ENCODE measurements around the gene SEPTIN11.
"Not testable (repeated sequence)": the region's sequence is repeated elsewhere in the genome, so short reads cannot be mapped to it uniquely, and the experiment has no call there.

The SEPTIN11 gene

DNA sequence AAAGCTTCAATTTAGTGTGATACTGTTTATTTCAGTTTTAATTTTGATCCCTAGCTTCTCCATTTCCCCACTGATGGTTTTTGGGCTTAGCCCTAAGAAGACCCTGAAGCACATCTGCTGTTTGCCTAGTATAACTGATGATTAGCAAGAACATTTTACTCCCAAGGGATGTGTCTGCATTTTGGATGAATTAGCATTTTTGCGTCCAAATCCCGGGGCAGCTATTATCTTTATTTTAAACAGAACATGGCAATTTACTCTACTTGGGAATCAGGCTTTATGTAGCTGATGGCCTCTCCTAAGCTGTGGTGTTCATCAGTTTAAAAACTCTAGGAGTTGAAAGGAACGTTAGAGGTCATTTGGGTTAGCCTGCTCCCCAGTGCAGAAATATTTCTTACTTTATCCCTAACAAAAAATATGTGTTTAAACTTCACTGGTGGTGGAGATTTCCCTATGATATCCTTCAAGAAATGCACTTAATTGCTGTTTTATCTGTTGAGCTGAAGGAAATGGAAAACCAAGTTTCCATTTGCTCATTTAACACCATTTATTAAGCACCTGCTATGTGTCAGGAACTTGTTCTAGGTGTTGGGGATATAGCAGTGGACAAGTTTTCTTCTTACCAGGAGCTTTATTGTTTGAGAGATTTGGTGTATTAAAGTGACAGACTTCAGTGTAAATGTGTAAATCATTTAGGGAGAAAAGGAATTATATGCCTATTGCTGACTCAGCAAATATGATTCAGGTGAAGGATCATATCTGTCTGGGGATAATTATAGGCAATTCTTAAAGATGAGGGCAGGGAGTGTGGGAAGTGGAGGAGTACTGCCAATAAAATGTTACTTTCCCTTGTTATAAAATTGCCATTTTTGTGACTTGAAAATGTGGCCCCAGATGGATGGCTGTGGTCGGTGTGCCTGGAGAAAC, 3.4 kb downstream of the SEPTIN11 start:
- no peak for DNase-seq

DNA sequence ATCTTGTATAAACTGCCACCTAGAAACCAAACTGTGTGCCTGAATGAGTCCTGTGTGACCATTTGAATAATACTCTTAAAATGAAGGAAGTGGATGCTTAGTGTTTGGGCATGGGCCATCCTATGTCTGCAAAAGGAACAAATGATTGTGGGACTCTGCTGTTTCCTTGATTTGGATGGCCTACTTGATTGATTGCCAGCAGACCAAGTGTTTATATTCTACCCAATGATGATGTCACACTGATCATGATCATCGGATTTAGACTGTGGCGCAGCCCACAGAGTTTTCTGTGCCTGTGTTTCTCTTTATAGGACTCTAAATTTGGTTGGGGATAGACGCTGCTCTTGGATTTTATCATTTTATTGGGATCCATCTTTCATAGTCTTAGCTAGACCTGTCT, 4.4 kb downstream of the SEPTIN11 start:
- no peak for DNase-seq

DNA sequence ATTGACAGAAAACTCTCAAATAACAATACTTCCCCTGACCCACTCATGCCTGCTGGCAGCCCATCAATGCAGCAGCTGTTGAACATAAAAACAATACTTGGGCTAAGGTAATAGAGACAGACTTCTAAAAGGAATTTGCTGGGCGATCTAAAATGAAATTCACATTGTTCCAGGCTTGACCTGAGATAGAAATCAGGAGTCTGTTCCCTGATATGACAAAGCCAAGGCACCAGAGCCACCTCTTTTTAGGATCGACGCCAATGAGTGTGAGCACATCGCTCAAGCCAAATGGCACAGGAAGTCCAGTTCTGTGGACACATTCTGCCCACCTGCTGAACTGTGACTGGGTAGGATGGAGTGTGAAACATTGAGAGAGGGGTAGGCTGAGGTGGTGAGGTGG, 4.9 kb downstream of the SEPTIN11 start:
- DNase-seq = no peak

DNA sequence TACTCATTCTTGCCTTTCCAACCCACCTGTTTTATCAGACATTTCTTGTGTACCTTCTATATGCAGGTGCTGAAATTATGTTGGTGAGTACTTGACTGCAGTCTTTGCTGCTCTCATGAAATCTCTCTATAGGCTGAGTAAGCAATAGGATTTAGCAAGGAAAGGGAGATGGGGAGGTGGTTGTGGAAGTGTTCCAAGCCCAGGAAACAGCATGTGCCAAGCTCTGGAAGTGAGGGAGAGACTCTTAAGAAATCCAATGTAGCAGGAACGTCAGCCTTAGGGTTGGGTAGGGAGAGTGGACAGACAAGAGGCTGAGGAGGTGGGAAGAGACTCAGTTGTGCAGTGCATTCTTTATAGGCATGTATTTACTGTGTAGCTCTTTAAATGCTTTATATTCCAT, 5.6 kb downstream of the SEPTIN11 start:
- DNase-seq = no peak

DNA sequence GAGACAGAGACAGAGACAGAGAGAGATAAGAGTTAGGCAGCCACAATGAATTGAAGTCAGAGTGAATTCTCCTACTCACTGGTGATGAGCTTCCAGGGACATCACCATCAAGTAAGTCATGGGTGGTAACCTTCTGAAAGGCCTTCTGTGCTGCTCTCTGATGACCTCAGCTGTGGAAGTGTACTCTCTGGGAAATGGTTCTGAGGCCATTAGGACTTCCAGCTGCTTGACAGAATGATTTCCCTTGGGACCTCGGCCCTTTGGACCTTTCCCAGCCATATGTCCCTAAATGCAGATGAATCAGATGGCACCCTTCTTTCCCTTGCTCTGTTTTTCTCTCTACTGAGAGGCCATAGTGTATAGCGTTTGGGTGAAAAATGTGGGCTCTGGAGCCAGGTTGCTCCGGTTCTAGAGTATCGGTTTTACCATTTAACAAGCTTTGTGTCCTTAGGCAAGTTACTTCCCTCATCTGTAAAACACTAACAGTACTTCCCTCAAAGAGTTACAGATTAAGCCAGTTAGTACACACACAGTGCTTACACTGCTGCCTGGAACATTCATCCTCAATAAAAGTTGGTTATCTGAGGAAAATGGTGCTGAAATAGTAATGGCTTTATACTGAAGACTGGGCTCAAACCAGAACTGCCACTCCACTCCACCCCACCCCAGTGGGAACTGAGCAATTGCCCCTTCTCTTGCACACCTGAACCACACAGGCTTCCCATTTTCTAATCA, 7.6 kb downstream of the SEPTIN11 start:
- DNase-seq = no peak

DNA sequence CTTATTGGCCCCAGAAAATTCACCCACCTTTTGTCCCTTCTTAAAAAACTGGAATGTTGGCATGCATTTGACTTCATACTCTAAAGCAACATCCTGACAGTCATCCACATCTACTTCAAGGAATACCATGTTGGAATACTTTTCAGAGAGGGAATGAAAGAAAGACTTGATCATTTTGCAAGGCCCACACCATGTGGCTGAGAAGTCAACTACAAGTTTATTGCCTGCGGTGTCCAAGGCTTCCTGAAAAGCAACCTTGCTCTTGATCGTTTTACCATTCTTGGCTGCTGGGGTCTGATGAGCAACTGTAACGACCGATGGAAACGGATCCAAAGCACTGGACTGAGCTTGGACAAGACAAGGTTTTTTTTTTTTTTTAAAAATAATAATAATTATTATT, 9.3 kb downstream of the SEPTIN11 start:
- DNase-seq = no peak

DNA sequence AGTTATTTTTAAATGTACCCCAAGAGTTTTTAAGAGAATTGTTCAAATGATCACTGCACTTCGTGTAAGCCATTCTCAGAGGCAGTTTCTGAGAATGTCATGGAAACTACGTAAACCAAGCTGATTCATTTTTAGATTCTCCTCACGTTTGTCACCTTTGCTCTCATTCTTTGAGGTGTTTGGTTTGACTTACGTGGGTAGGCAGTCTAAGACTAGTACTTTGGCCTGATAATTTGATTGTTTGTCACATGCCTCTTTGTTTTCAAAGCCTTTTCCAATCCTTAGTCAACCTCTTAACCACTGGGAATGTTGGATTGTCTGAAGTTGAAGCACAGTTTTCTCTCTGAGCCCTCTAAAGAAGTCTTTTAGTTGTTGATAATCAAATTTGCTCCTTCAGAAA, 10.5 kb downstream of the SEPTIN11 start:
- DNase-seq = no peak

DNA sequence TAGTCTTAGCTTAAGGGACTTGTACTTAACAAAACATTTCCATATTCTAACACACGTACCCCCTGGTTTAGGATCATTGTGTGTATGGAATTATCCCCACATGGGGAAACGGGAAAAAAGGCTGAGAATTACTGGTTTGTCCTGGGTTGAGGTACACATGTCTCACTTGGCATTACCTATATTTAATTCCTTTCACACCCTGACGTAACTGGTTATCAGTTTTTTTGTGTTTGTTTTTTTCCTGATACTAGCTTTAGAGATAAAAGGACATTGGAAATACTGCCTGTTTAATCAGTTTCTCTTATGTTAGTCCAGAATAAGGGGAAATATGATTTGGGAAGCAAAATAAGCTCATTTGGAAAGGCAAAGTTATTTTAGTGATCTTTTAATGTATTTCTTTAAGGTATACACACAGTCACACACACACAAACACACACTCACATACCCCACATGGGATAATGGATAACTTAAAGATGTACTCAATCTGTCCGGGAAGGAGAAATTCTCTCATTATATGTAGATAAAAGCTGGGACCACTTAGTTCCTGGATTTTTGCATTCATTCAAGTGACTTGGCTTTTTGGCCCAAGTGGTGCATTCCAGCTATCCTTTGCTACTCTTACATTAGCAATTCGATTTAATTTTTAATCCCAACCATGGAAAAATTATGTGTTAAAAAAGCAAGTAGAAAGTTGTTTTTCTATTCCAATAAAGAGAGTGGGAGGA, 13.0 kb downstream of the SEPTIN11 start:
- DNase-seq = no peak

DNA sequence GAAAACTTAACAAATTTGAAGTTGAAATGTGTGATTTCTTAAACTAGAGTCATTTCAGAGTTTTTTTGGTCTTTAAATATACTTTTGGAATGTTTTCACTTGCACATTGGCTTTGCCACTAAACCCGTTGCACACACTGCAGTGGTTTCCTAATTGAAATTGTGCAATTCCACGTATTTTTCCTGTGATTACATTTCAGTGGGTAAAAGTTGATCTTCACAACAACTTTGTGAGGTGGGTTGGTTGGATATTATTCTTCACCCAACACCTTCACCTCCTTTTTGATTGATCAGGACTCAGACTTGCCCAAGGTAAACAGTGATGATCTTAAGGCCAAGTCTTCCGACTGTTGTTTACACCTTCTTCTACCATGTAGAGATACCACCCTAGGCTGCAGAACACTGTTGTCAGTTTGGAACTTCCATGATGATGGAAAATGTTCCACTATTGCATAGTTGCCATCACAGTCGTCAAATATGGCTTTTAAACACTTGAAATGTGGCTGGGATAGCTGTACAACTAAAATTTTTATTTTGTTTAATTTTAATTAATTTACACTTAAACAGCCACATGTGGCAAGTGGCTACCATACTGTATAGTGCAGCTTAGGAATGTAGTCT, 13.7 kb downstream of the SEPTIN11 start:
- DNase-seq = no peak

DNA sequence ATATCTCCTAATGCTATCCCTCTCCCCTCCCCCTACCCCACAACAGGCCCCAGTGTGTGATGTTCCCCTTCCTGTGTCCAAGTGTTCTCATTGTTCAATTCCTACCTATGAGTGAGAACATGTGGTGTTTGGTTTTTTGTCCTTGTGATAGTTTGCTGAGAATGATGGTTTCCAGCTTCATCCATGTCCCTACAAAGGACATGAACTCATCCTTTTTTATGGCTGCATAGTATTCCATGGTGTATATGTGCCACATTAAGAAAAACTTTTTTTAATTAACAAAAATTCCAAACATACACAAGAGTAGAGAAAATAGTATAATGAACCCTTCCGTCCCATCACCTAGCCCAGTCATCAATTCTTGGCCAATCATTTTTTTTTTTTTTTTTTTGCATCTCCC, 14.4 kb downstream of the SEPTIN11 start:
- DNase-seq = not testable (repeated sequence)

DNA sequence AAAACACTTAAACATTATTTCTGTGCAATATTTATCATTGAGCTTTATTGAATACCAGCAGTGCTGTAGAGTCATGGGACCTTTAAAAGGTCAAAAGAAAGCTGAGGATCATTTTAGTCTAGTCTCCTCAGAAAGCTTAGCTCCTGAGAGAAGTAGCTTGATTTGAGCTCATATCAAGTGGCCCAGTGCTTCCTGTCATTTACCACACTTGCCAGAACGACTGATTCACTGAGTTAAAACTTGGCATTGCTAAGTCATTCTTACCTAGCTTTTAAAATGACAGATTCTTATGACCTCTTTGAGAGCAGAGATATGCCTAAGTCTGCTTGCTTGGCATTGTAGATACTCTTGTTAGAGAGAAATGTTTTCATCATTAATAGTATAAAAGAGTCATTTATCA, 15.2 kb downstream of the SEPTIN11 start:
- DNase-seq = no peak

DNA sequence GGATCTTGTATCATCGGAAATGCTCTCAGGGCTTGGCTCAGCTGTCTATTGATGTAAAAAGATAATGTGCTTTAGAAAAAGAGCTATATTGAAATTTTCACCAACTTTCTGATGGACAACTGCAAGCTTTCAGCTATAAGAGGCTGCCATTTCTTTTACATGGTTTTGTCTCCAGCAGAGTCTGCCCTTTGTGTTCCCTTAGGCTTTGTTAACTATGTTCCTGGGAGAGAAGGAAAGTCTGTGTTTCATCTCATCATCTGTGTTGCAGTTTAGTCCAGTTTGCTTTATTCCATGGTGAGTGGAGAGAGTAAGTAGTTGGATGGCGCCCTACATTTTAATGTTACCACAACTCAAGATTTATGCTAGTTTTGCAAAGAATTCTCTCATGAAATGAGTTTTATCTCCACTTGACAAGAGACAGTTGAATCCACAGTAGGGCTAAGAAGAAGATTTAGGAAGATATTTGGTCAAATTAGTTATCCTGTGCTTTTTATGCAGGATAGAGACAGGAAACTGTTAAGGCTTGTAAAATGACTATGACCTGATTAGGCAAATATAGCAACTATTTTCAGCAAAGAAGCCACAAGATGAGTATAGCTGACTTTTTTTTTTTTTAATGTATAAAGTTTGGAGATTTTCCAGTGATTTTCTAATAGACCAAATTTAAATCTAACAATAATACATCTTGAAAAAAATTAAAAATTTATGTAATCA, 16.5 kb downstream of the SEPTIN11 start:
- no peak for DNase-seq

DNA sequence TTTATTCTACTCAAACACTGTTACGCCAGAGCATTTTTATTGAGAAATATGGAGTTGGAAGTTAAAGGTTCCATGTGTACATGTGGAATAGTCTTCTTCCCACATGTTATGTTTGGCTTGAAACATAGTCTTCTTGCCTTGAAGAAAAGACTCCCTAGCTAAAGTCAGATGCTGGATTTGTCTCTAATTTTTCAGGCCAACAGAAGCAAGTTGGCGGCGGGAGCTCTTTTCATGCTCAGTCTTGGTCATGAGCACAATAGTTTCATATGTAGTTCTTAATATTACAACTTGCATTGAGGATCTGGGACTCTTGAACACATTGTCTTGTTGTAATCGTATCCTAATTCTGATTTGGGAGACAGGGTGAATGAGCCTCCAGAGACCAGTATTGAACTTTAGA, 19.4 kb downstream of the SEPTIN11 start:
- no peak for DNase-seq

DNA sequence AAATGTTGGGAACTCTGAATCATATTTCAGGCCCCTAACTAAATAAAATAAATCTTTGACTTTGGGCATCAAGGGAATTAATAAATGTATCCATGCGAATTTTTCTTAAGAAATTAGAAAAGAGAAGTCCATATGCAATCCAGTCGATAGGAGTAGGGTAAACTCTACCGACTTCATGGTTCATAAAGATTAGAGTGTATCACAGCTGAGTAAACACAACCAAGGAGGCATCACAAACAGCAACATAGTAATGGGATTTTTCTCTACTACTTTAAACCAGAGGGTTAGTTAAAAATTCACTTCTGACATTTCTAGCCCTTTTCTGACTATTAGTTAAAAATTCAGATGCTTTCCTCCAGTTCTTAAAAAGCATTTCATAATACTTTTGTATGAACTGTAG, 19.9 kb downstream of the SEPTIN11 start:
- DNase-seq = no peak

DNA sequence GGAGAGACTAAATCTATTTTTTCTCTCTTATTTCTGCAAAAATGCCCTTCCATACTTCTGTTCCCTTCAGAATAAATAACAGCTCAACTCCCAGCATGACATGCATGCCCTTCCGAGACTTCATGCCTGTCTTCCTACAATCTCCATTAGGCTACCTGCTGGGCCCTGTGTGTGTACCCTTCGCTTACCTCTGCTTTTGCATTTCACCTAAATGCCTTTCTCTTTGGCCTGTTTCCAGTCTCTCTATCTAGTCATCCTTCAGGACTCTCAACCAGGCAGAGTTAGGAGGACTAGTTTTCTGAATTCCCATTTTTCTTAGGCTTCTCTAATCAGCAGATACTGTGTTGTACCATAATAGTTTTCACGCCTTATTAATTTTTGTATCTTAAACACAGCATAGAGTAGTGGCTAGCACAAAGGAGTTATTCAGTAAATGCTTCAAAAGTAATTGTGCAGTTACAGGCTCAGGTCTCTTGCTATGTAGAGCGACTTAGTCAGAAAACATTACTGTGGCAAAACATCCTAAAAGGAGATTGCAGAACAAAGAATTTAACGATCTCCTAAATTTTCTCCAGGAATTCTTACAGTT, 20.5 kb downstream of the SEPTIN11 start:
- no peak for DNase-seq

DNA sequence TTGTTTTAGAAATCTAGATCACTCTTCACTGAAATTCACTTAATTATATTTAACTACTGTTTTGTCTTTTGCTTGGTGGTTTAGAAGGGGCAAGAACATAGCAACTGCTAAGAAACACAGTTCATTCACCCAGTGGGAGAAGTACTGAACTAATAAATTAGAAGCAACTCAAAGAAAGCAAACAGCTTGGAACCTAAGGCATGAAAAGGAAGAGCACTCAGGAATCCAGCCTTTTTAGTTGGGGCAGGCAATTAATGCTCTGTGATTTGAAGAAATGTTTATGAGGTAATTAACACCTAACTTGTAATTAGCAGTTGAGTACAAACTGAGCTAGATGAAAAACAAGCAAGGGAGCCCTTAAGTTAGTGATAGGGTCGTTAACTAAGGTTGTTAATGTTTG, 22.8 kb downstream of the SEPTIN11 start:
- DNase-seq = no peak

DNA sequence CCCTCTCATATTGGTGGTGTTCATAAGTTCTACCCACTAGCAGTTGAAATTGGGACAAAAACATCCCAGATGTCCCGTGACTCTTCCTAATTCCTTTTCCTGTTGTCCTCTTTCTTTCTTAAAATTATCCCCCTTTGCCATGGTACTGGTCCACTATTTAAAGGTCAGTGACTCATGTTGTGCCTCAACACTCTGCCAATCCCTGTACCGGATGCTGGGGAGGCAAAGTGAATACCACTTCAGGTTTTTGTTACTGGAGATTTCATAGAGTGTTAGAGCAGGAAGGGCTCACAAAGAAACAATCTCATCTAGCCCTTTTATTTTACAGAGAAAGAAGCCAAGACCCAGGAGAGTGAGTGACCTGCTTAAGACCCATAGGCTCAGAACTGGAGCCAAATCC, 24.6 kb downstream of the SEPTIN11 start:
- DNase-seq = no peak

DNA sequence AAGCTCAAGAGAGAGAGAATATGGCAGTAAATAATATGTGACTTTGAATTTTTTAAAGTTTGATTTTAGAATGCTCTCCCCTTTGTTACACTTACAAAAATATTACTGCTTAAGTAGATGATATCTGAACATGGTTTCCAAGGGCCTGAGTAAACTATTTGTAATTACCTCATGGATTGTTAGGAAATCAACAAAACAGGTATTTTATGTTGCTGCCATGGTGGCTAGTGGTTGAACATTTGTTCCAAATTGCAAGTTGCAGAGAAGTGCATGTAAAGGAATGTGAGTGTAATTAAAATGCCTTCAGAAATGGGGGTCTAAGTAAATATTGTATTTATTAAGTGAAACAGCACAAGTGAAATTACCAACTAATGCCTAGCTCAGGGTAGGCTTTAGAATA, 27.6 kb downstream of the SEPTIN11 start:
- no peak for DNase-seq

DNA sequence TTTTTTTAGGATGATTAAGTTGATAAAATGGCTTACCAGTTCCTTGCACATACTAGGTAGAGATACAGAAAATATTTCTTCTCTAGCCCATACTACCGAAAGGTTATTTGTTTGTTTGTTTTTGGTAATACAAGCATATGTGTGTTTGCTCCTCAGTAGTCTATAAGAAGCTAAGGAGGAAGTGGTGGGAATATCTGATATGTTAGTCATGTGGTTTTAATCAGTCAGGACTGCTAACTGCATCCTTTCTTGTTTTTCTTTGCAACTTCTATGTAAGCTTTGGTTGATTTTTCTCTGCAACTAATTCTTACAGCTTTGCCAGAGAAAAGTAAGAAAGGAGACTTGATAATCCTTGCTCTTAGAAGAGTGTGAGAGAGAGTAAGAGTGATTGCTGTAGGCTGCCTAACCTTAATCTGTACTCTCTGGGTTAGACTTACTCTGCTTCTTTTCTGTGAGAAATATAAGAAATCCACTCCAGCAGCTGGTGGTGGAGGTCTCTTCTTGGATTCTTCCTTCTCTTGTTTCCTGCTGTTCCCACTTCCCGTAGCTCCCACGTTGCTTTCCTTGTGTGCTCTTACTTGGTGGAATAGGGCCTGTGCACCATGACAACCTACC, 28.3 kb downstream of the SEPTIN11 start:
- DNase-seq = no peak

DNA sequence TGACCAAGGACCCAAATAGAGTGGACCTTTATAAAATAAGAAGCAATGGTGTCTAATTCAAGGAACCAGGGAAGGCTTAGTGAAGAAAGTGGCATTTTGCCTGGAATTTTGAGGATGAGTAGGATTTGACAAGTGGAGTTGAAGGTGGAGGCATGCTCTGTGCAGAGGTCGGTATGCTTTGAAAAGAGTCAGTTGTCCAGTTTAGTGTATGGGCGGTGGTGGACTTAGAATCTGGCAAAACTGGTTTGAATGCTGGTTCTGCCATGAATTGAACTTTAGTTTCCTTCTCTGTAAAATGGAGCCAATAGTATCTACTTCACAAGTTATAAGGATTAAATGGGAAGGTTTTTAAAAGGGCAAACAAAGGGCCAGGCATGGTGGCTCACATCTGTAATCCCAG, 29.7 kb downstream of the SEPTIN11 start:
- no peak for DNase-seq

DNA sequence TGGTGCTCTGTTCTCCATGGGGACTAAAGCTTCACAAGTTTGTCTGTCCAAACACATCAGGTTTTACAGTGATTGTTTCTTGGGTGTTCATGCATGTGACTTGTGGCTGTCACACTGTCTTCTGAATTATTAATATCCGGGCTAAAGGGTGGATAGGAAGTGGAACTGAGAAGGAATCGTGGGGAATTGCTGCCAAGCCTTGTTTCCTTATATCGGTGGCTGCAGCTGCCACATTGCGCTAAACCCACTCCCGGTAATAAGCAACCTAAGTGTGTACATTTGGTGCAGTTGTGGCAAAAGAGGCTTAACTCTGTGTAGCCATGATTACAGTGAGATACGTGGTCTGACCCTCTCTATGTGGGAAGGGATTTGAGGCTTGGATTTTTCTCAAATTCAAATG, 30.7 kb downstream of the SEPTIN11 start:
- DNase-seq = no peak

DNA sequence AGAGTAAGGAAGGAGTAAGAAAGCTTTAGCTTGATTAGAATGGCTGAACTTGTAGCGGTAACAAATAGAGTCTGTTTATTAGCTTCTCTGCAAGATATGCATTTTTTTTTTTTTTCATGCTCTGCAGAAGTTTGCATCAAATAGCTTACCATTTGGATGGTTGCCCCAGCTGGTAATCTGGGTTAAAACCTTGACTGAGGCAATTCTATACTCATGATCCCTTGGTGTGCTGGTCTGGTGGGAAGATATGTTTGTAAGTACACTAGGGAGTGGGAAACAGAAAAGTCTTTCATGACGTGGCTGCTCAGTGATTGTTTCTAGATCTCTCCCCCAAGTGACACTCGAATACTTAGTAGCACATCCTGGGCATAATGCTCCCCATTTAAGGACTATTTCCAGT, 32.1 kb downstream of the SEPTIN11 start:
- no peak for DNase-seq
